PC-9 (cell line): ENCODE data around the gene SPON2. TPM values are rescaled to one million over a fixed set of nuclear protein-coding genes. Genes with fewer than 3 reads are reported as not detected.
A peak's percentile ranks its signal among the peaks of the same experiment; 100 is the strongest.

Experiments
- BruUV-seq: library from RNA; stranded (reverse); fragments of 400-500 nt; replicated peaks from 2 replicates; lab custom pipeline; 2021; lab: Mats Ljungman, UMichigan
- CTCF ChIA-PET: fragments of 300-600 bp; sonication (Branson Sonifier 250); formaldehyde crosslinking; loops from one replicate; lab custom pipeline; 2022; ENCODE audit warnings: antibody characterized with exemption; lab: Charles Lee
- POLR2A ChIA-PET: fragments of 300-600 bp; sonication (Branson Sonifier 250); formaldehyde crosslinking; loops from one replicate; lab custom pipeline; 2022; ENCODE audit warnings: antibody characterized with exemption; ENCODE audit not compliant: unreplicated experiment; lab: Charles Lee
- DNase-seq, 2 experiments: peaks; one replicate each; pipeline versions ENCODE4 v3.0.0 to v3.0.0-alpha.2; 2015 to 2022; ENCODE audit warnings: mixed read lengths in 1 of 2
- H2AFZ ChIP-seq: fragments of 200-600 bp; sonication (generic); 2 replicates; pipeline ENCODE4 v1.8.1; 2017; ENCODE audit warnings: antibody characterized with exemption
- H3F3A ChIP-seq: fragments of 200-600 bp; sonication (generic); 2 replicates; pipeline ENCODE4 v1.8.1; 2017; ENCODE audit warnings: antibody characterized with exemption, mild to moderate bottlenecking, low read depth; ENCODE audit not compliant: insufficient read depth
- H3K27ac ChIP-seq: fragments of 200-600 bp; sonication (generic); 2 replicates; pipeline ENCODE4 v1.6.1; 2016; ENCODE audit warnings: mixed run types
- H3K27me3 ChIP-seq: fragments of 200-600 bp; sonication (generic); 2 replicates; pipeline ENCODE4 v1.6.1; 2016; ENCODE audit warnings: low read depth, mixed run types; ENCODE audit not compliant: insufficient read depth
- H3K36me3 ChIP-seq: fragments of 200-600 bp; sonication (generic); 2 replicates; pipeline ENCODE4 v1.6.1; 2016; ENCODE audit warnings: low read depth, mixed run types
- H3K4me1 ChIP-seq: fragments of 200-600 bp; sonication (generic); replicated peaks from 2 replicates; pipeline ENCODE4 v1.6.1; 2016; ENCODE audit warnings: mixed run types; ENCODE audit not compliant: insufficient read depth
- H3K4me2 ChIP-seq: fragments of 200-600 bp; sonication (generic); 2 replicates; pipeline ENCODE4 v1.6.1; 2017; ENCODE audit warnings: mixed run types
- H3K4me3 ChIP-seq: fragments of 200-600 bp; sonication (generic); 2 replicates; pipeline ENCODE4 v1.6.1; 2016; ENCODE audit warnings: mixed run types
- H3K79me2 ChIP-seq: fragments of 200-600 bp; sonication (generic); 2 replicates; pipeline ENCODE4 v1.6.1; 2017; ENCODE audit warnings: low read depth, mixed run types
- H3K9me2 ChIP-seq: fragments of 200-600 bp; sonication (generic); 2 replicates; pipeline ENCODE4 v1.8.1; 2017; ENCODE audit warnings: mild to moderate bottlenecking; ENCODE audit not compliant: insufficient read depth
- H3K9me3 ChIP-seq: fragments of 200-600 bp; sonication (generic); 2 replicates; pipeline ENCODE4 v1.8.1; 2016; ENCODE audit warnings: low read depth; ENCODE audit not compliant: insufficient read depth
- H4K20me1 ChIP-seq: fragments of 200-600 bp; sonication (generic); 2 replicates; pipeline ENCODE4 v1.8.1; 2017; ENCODE audit not compliant: insufficient read depth
- EZH2 ChIP-seq: fragments of 200-600 bp; sonication (generic); IDR thresholded peaks from 2 replicates; pipeline ENCODE4 v1.8.0; 2017; ENCODE audit warnings: antibody characterized with exemption, low read depth
- intact Hi-C: fragments of 100-400 bp; cut with micrococcal nuclease; formaldehyde crosslinking; loops from one replicate; pipeline ENCODE4 v1.10.0; 2022; ENCODE audit not compliant: unreplicated experiment
- total RNA-seq: library from RNA; stranded (reverse); gene quantifications from 2 replicates; pipeline ENCODE4 v1.2.3, GENCODE V29; 2021
- TF ChIP-seq, protein P1 (sequence below): fragments of 200-600 bp; sonication (generic); conservative IDR thresholded peaks from 2 replicates; pipeline ENCODE4 v1.6.1; 2017; ENCODE audit warnings: mixed run types, antibody characterized with exemption, mild to moderate bottlenecking, moderate library complexity

SPON2 gene
- total RNA-seq, 1 experiment from 2014 or later = 2.0 TPM

- Histone ChIP-seq H3K4me3 (no peak overlapping the region), H3K4me1 (peaks cover 5% of the 10 kb centered on the region; the same call in 1 of the 2 replicates), H3K27ac (no peak overlapping the region), H3K79me2 (no peaks in the 10 kb centered on the region), H3K9me3 (0 out of 2 replicates have a peak, but pooled peaks cover 4% of the 10 kb centered on the region), H4K20me1 (no peaks in the 10 kb centered on the region), H2AFZ (no peak overlapping the region), H3K36me3 (no peaks in the 10 kb centered on the region), H3F3A (no peaks in the 10 kb centered on the region), H3K9me2 (no peaks in the 10 kb centered on the region), H3K4me2 (no peak overlapping the region), H3K27me3 (peaks cover 75% of the 10 kb centered on the region)
- no TSS peak for BruUV-seq
- CTCF ChIA-PET = interaction anchor here (0.5 kb wide), 1 partner anchor 553 kb away, joined by 3 read pairs; no protein-coding TSS in a partner anchor
- POLR2A ChIA-PET = no interaction called here
- DNase-seq = no peak
- intact Hi-C loops = no loop called here
- no peak for TF ChIP-seq EZH2
- TF ChIP-seq, protein P1, sequence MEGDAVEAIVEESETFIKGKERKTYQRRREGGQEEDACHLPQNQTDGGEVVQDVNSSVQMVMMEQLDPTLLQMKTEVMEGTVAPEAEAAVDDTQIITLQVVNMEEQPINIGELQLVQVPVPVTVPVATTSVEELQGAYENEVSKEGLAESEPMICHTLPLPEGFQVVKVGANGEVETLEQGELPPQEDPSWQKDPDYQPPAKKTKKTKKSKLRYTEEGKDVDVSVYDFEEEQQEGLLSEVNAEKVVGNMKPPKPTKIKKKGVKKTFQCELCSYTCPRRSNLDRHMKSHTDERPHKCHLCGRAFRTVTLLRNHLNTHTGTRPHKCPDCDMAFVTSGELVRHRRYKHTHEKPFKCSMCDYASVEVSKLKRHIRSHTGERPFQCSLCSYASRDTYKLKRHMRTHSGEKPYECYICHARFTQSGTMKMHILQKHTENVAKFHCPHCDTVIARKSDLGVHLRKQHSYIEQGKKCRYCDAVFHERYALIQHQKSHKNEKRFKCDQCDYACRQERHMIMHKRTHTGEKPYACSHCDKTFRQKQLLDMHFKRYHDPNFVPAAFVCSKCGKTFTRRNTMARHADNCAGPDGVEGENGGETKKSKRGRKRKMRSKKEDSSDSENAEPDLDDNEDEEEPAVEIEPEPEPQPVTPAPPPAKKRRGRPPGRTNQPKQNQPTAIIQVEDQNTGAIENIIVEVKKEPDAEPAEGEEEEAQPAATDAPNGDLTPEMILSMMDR = no peak
Observed at GRCh38 chr4:1155314-1155713, 17.1 kb downstream of the SPON2 start.

DNA sequence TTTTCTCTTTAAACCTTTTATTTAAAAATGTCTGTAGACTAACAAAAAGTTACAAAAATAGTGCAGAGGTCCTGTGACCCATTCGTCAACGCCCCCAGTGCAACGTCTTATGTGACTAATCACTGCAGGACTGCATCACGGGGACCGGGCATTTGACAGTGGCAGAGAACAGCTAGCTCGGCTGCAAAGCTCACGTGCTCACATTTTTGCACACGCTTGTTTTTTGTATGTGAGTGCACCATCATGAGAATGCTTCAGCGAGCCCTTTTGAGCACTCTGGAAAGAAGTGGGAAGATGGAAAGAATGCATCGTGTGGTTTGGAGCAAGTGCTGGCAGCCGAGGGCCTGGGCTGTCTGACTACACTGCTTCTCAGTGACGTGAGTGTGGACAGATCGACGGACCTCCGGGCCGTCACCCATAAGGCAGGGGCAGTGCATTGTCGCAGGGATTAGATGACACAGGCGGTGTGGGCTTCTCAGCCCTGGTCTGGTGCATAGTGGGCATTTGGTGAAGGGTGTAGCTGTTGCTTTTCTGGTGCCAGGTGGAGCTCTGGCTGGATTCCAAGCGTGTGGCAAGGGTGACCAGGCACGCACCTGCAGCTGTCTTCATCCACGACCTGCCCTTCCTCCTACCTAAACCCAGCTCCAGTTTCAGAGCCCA lies 17.7 kb downstream of the SPON2 start:
- 0 out of 2 replicates have a peak, but pooled peaks cover 4% of the 10 kb centered on the region for H3K9me3 ChIP-seq
- H3K4me2 ChIP-seq = peak overlapping the region; percentile 54
- H3K27me3 ChIP-seq = peaks cover 81% of the 10 kb centered on the region
- no peaks in the 10 kb centered on the region for H4K20me1 ChIP-seq
- H3K36me3 ChIP-seq = no peaks in the 10 kb centered on the region
- CTCF ChIA-PET = no interaction called here
- H3K79me2 ChIP-seq = no peaks in the 10 kb centered on the region
- intact Hi-C loops = no loop called here
- H3K9me2 ChIP-seq = no peaks in the 10 kb centered on the region
- H3K4me1 ChIP-seq = peaks cover 5% of the 10 kb centered on the region; the same call in 1 of the 2 replicates
- no peaks in the 10 kb centered on the region for H3F3A ChIP-seq
- BruUV-seq = no TSS peak
- TF ChIP-seq, protein P1 = no peak
- TF ChIP-seq EZH2 = no peak
- no peak overlapping the region for H3K4me3 ChIP-seq
- POLR2A ChIA-PET = no interaction called here
- no peak overlapping the region for H2AFZ ChIP-seq
- DNase-seq = no peak
- no peak overlapping the region for H3K27ac ChIP-seq

- Histone ChIP-seq H4K20me1 (no peaks in the 10 kb centered on the region), H3K9me2 (no peaks in the 10 kb centered on the region), H3K36me3 (no peaks in the 10 kb centered on the region), H3K4me2 (no peak overlapping the region), H3K9me3 (0 out of 2 replicates have a peak, but pooled peaks cover 4% of the 10 kb centered on the region), H3F3A (no peaks in the 10 kb centered on the region), H2AFZ (no peak overlapping the region), H3K4me3 (no peak overlapping the region), H3K79me2 (no peaks in the 10 kb centered on the region), H3K27me3 (peaks cover 87% of the 10 kb centered on the region), H3K4me1 (peaks cover 5% of the 10 kb centered on the region; the same call in 1 of the 2 replicates), H3K27ac (no peak overlapping the region)
- intact Hi-C loops = no loop called here
- POLR2A ChIA-PET = no interaction called here
- CTCF ChIA-PET = no interaction called here
- DNase-seq = no peak
- no peak for TF ChIP-seq EZH2
- TF ChIP-seq, protein P1 = no peak
- BruUV-seq = no TSS peak
Observed at GRCh38 chr4:1154126-1154522, 18.3 kb downstream of the SPON2 start.
